GM04504 (cell line): ENCODE measurements around the gene MPL.
A peak's percentile ranks its signal among the peaks of the same experiment; 100 is the strongest.
"Not testable (repeated sequence)": the region's sequence is repeated elsewhere in the genome, so short reads cannot be mapped to it uniquely, and the experiment has no call there.

Source experiments
- DNase-seq: peaks from one replicate; pipeline ENCODE4 v3.0.0-alpha.2; 2012; ENCODE audit warnings: low read depth

The MPL gene

DNA sequence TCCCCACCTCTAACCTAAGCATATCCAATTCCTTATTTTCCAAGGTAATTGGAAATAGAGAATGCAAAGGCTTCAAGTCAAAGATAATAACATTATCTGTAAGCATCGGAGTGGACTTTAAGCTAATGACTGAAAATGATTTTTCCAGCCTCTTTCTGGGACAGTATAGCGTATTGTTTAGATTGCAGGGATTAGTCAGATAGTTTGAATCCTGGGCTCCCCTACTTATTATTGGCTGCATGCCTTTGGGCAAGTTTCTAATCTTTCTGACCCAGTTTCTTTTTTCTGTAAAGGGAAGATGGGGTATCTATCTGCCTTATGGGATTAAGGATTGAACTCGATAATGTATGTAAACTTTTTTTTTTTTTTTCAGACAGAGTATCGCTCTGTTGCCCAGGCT, 19.6 kb downstream of the MPL start:
- DNase-seq: no peak

DNA sequence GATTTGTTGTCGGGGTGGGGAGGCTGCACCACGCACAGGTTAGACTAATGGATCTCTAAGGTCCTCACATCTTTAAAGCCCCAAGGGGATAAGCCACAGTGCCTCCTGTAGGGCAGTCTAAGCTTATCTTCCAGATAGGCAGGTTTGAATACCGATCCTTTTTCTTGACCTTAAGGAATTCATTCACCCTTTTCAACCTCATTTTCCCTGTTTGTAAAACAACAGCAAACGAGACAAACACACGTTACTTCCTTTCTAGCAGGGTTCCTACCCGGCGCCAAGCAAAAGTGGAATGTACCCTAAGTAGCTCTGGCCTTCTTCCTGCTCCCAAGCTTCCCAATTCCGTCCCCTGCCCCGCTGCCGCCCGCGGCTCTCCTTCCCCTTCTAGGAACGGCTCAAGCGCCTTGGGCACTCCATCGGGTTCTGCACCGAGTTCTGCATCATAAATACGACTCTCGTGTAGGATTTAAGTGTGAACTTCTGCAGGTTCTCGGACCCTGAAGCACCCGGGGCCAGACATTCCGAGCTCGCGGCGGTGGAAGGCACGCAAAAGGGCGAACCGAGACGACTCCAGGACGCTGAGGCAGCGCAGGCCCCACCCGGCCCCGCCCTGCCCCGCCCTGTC, 20.6 kb downstream of the MPL start:
- no peak for DNase-seq

DNA sequence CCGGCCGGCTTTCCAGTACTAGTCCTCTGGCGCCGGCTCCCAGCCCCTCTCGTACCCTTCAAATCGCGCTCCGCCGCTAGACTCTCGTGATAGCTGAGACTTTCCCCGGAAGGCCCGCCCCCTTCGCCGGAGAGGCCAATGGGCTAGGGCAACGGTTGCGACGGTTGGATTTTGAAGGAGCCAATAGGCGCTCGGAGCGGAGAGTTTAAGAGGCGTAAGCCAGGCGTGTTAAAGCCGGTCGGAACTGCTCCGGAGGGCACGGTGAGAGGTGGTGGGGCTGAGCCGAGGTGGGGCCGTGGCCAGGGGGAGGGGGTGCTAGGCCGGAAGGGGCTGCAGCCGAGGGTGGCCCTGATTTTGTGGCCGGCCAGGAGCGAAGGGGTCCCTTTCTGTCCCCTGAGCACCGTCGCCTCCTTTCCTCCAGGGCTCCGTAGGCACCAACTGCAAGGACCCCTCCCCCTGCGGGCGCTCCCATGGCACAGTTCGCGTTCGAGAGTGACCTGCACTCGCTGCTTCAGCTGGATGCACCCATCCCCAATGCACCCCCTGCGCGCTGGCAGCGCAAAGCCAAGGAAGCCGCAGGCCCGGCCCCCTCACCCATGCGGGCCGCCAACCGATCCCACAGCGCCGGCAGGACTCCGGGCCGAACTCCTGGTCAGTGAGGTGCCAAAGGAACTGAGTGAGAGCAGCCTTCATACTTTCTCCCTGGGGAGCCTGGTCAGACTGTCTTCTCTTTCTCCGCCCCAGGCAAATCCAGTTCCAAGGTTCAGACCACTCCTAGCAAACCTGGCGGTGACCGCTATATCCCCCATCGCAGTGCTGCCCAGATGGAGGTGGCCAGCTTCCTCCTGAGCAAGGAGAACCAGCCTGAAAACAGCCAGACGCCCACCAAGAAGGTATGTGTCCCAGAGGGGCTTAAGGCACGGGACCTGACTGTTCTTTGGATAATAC, 21.4 kb downstream of the MPL start, which contains the start of gene CDC20:
Gene CDC20 (plus strand): TSS at position 236 of the 948 bp plus-strand sequence. CDS start 235 bp downstream, at position 471.
- DNase-seq: peak; percentile 93

DNA sequence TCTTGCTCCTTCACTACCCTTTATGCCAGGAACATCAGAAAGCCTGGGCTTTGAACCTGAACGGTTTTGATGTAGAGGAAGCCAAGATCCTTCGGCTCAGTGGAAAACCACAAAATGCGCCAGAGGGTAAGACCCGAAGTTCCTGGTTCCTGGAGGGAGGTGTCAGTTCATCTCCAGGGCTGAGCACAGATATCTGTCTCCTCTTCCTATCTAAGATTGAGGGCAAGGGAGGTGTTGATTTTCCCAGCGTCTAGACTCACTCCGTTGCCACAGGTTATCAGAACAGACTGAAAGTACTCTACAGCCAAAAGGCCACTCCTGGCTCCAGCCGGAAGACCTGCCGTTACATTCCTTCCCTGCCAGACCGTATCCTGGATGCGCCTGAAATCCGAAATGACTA, 22.1 kb downstream of the MPL start:
- DNase-seq: no peak

DNA sequence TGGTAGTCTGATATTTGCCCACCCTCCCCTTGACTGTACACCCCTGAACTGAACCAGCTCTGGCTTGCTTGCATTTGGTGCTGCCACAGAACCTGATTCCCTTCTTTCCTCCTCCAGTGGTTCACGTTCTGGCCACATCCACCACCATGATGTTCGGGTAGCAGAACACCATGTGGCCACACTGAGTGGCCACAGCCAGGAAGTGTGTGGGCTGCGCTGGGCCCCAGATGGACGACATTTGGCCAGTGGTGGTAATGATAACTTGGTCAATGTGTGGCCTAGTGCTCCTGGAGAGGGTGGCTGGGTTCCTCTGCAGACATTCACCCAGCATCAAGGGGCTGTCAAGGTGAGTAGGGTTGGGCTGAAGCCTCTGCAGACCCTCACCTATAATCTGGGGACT, 23.0 kb downstream of the MPL start:
- DNase-seq: no peak

DNA sequence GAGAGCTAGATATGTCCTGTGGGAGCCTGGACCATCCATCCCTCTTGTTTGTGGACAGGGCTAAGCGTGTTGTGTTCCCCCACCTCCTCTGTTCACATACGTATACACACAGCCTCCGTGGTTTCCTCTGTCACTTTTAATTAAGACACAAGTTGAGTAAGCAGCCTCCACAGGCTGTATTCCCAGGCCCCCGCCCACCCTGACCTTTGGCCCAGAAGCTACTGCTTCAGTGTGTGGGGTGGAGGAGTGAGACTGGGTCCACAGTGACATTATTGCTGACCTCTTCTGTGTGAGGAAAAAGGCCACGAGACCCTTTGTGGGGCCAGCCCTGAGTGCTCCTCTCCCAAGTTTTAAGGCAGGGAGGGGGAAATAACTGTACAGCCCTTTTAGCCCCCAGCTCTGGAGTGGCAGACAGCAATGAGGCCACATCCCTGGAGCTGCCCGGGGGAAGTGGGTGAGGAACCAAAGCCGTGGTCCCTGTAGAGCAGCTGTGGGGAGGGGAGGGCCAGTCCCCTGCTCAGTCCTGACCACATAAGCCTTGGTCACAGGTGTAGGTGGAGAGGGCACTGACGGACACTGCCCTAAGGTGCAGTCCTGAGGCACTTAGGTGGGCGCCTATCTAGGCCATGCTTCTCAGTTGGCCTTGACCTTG, 25.8 kb downstream of the MPL start:
- no peak for DNase-seq

DNA sequence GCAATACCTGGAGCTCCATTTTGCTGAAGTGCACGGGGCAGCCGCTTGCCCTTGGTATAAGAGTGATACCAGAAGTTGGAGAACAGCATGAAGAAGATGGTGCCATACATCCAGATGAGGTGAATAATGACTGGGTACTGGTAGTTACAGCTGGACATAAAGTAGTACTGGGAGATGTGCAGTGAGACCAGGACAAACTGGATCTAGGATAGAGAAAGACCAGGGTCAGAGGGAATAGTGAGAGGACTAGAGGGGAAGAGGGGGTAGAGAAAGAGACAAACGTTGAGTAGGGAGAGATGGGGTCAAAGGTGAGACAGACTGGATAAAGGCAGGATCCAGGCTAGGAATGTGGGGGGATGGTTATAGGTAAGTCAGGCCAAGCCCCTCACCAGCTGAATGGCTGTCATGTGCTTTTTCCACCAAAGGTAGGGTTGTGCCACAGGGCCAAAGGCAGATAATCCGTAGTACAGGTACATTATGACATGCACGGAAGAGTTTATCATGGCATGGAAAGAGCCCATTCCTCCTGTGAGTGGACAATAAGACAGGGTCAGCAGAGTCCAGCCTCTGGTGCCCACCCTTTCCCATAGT, 26.4 kb downstream of the MPL start:
- no peak for DNase-seq

DNA sequence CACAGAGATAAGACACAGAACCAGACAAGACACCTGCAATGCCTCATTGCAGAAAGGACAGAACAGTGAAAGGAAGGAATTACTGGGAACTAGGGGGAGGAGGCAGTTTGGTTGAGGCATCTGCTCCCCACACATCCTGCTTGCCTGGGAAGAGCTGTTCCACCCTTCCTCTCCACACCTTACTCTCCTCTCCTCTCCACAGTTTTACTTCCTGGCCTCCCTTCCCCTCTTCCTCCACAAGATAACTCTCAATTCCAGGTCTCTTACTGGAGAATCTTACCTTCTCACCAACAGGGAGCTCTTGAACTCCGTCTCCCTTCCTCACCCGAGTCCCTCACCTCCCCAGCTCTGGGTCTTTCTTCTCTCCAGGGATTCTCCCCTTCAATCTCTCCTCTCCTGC, 28.1 kb downstream of the MPL start:
- DNase-seq: no peak

DNA sequence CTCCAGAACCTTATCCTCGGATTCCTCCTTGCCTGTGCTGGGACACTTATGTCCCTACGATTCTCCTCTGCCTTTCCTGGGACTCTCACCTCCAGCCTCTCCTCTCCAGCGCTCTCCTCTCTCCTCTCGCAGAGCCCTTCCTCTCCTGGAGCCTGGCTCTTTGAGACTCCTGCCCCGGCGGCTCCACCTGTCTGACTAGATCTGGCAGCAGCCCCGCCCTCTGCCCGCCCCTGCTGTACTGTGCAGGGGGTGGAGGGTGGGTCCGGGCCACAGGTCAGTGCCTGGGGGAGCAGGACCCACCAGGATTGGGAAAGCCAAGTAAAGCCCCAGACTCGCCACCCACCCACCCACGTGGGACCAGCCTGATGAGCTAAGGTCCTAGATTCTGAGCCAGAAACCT, 28.6 kb downstream of the MPL start:
- no peak for DNase-seq

DNA sequence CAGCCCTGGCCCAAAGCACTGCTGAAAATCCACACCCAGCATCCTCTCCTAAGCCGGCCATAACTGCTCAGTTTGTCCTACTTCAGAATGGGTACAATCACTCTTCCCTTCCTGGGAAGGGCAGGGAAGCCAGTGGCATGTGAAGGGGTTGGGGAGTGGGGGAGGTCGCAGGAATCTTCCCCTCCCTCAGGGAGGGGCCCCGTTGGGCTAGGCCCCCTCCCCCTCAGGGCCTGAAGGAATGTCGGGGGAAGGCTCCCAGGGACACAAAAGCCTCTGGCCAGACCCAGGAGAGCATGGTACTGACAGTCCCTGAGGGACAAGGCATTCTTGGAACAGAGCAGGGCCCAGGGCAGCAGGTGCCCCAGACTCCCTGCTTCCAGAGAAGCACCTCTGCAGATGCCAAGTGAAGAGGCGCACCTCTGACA, 29.0 kb downstream of the MPL start:
- no peak for DNase-seq

DNA sequence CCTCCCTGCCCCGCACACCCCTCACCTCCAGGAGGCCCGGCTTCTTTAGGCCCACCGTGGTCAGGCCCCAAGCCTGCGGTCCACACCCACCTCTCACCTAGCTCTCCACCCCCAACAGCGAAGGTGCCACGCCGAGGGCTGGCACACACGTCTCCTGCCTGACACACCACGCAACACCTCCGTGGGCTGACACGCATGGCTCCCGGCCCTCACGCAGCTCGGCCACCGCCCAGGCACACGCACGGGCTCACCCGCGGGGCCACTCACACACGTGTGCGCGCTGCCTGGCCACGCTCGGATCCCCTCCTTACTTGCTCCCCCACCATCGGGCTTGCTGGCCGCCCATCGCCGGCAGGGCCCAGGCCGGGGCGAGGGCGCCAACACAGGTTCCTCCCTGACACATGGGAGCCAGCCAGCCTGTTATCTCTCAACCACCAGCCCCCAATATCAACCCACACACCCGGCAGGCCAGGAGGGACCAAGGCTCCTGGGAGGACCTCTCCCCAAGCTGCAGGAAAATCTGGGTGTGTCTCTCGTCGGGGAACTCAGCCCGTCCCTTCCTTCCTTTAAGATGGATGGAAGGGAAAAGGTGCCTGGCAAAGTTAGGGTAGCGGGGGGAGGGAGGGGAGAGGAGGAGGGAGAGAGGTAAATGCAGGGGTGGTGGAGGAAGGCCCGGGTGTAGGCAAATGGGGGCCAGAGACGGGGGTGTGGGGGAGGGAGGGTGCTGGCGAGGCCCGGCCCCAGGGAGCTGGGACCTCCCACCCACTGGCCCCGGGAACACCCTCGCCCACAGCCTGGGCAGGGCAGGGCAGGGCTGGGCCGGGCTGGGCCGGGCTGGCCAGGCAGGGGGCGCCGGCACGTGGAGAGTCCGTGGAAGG, 29.6 kb downstream of the MPL start:
- no peak for DNase-seq

DNA sequence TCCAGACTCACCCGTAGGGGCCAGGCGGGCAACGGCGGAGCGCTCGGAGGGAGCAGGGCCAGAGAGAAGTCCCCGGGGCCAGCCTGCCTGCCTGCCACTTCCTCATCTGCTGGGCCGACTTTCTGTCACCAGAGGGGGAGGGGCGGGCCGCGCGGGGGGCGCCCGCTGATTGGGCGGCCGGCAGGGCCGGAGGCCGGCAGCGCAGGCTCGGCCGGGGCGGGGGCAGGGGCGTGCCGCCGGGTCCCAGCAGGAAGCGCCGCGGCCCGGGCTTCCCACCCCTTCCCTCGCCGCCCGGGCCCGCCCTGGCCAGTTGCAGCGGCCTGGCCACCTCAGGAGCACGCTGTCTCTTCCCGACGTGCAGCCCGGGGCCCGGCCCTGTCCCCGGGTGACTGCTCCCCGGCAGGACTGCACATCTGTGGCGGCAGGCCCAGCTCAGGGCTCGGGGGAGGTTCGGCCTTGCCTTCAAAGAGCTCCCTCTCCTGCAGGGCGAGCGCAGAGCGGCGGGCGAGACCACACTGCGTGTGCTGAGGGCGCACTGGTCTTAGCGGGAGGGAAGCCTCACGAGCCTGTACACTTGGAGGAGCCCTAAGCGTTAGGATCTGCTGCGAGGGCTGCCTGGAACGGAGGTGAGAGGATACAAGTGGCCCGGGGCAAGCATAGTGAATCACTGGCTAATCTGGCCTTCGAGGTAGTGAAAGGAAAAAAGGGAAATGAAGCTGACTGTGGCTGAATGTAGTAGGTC, 30.5 kb downstream of the MPL start, which contains the start of gene ELOVL1:
Gene ELOVL1 (minus strand): TSS at position 108 of the 742 bp plus-strand sequence. CDS start 2,402 bp downstream, outside the sequence.
- peak; percentile 71 for DNase-seq

DNA sequence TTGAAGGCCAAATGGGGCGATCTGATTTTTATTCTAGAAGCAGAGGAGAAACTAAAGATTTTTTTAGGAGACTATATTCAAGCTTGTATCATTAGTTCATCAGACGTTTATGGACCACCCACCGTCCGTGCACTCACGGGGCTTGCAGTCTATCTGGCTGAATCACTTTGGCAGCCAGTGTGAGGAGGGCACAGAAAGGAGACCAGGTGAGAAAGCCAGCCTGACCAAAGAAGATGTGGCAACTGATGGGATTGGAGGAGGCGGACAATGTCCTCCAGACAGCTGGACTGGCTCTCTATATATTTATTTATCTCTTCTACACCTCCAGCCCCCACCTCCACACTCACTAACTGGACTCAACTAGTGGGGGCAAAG, 31.0 kb downstream of the MPL start:
- DNase-seq: no peak

DNA sequence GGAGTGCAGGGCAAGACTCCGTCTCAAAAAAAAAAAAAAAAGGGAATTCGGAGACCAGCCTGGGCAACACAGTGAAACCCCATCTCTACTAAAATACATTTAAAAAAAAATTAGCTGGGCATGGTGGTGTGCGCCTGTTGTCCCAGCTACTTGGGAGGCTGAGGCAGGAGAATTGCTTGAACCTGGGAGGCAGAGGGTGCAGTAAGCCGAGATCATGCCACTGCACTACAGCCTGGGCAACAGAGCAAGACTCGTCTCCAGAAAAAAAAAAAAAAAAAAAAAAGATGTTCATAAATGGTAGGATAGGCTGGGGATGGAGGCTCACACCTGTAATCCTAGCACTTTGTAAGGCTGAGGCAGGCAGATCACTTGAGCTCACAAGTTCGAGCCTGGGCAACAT, 32.2 kb downstream of the MPL start:
- DNase-seq: not testable (repeated sequence)

DNA sequence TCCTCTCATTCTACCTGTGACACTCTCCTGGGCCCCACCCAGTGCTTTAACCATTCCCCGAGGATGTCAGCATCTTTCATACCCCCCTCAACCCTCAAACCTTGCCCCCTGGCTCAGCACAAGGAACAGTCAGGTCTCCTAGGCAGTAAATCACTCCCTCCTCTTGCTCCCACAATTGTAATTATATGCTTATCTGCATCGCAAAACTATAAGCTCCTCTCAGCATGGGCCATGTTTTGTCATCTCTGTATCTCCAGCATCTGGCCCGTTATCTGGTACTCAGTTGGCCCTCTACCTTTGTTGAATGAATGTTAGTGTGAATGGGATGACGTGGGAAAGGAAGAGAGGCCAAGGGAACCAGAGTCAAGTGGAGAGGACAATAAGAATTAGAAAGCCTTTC, 32.9 kb downstream of the MPL start:
- no peak for DNase-seq

DNA sequence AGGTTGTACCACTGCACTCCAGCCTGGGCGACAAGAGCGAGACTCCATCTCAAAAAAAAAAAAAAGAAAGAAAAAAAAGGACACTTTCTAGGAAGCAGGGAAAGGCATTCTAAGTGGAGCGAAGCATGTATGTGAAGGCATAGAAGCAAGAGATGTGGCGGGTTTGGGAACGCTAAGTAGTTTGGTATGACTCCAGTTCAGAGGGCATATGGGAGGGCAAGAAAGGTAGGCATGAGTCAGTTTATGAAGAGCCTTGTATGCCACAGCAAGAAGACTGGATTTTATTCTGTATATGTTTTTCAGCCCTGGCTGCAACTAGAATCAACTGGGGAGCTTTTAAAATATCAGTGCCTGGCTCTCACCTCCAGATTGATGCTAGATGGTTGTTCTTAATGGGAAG, 34.6 kb downstream of the MPL start:
- DNase-seq: no peak

DNA sequence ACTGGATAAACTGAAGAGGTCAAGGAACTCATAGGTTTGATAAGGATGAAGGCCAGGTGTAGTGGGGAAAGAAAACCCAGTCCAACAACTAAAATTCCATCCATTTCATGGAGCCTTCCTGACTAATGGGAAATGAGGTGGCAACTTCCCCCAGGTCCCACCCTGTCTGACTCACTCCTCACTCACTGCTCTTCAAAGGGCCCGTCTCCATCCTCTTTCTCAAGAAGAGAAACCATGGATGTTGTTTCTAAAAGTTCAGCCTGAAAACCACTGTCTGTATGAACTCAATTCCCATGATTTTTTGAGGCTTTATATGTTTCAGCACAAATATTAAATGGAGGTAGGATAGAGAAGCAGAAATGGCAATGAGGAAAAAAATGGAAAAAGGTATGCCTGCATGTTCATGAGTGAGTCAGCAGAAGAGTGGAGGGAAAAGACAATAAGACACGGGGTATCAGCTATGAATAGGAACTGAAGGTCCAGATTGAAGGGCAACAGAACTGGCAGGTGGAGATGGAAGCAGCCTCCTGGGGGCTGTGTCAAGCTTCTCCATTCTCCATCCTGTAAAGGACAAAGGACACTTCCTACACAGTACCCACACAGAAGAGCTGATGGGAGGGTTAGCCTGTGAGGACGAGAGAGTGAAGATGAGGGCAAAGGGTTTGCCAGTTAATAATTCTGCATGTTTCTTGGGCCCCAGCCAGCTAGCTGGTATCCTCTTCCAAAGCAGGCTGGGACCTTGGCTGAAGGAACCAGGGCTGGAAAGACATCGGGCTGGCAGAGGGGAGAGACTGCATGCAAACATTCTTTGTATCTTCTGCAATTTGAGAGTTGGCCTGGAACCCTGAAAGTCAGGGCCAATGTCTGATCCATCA, 35.7 kb downstream of the MPL start:
- peak; percentile 55 for DNase-seq

DNA sequence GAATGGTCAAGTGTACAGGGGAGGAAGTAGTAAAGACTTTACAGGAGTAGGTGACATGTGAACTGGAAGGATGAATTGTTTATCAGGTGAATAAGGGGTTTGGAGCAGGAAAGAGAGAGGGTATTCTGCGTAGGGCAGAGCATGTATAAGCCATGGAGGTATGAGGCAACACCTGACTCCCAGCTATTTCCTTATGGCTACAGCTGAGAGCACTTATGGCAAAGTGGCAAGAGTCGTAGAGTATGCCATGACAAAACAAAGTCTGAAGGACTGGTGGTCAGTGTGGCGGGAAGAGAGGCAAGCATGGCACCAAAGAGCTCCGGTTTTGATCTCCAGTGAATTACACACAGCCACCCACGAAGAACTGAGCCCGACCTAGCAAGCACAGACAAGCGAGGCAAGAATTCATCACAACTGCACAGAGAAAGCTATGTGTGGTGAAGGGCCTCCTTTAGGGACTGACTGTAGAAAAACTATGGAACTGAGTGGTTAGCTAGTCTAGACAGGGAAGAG, 39.2 kb downstream of the MPL start:
- DNase-seq: no peak

DNA sequence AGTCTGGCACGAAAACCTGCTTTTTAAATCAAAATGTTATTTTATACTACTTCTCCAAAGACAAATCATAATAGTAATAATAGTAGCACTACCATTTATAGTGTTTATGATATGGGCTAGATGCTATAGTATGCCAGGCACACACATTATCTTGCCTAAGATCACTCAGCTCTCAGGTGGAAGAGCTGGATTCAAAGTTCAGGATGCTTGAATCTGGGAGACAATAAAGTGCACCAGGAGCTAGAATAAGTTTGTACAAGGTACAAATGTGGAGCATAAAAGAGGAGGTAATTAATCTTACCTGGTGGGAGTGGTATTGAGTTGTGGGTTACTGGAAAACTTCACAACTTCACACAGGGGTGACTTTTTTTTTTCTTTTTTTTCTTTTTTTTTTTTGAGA, 40.2 kb downstream of the MPL start:
- no peak for DNase-seq
